Stimulated activated naive CD4-positive, alpha-beta T cell (primary cell): ENCODE measurements around the gene CFP.

Experiments used
- DNase-seq, 6 experiments: peaks; one replicate each; lab custom pipeline; 2025; lab: John Stamatoyannopoulos, UW

CFP gene

DNA sequence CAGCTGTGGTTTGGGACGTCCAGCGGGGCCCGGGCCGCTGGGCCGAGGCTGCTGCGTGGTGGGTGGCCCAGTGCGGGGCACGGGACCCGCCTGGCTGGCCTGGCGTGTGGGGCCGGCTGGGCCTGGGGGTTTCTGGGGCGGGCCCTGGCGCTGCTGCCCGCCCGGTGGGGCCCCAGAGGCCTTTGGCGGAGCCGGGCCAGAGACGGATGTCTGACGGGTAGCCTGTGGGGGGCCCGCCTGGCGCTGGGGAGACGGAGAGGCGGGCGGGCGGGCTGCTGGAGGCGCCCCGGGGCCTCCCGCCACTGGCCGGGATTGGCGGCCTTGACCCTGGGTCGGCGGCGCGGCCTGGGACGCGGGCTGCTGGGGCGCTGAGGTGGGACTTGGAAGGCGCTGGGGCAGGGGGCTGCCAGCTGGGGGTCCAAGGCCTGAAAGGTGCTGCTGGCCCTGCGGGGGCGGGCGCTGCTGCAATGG, 55.6 kb downstream of the CFP start:
- DNase-seq = no peak

DNA sequence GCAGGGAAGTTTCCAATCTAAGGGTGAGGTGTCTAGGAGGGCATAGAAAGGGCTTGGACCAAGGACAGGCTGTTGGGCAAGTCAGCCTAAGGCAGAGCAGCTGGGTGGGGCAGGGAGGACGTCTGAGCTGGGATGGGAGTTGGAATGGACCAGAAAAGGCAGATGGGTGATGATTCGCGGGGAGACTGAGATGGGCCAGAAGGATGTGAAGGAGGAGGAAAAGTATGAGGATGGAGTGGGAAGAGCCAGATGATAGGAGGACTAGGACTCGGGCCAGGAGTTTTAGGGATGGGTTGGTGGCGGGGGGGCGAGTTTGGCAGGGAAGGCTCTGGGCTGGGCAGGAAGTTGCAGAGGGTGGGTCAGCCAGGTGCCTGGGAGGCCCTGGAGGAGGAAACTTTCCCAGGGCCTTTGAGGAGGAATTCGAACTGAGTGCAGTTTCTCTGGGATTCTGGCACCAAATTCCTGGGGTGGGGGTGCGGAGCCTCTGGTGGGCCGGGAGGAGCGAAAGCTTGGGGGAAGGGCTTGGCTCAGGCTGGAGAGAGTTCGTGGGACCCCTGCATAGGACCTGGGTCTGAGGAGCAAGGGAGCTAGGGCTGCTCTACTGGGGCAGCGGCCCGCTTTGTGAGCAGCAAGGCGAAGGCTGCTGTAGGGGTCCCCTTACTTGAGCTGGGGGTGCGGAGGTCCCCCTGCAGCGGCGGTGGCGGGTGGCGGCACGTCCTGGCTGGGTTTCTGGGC, 56.2 kb downstream of the CFP start:
- no peak for DNase-seq
